GM18511 (cell line): ENCODE results near the gene TAF1.
A peak's percentile ranks its signal among the peaks of the same experiment; 100 is the strongest.
"Not testable (repeated sequence)": the region's sequence is repeated elsewhere in the genome, so short reads cannot be mapped to it uniquely, and the experiment has no call there.

ENCODE experiments used
- ATAC-seq: cut with Tn5 transposase; IDR thresholded peaks from one replicate; pipeline ENCODE4 v1.9.1; 2021; ENCODE audit warnings: mild to moderate bottlenecking, moderate library complexity; ENCODE audit not compliant: unreplicated experiment

TAF1 gene, protein sequence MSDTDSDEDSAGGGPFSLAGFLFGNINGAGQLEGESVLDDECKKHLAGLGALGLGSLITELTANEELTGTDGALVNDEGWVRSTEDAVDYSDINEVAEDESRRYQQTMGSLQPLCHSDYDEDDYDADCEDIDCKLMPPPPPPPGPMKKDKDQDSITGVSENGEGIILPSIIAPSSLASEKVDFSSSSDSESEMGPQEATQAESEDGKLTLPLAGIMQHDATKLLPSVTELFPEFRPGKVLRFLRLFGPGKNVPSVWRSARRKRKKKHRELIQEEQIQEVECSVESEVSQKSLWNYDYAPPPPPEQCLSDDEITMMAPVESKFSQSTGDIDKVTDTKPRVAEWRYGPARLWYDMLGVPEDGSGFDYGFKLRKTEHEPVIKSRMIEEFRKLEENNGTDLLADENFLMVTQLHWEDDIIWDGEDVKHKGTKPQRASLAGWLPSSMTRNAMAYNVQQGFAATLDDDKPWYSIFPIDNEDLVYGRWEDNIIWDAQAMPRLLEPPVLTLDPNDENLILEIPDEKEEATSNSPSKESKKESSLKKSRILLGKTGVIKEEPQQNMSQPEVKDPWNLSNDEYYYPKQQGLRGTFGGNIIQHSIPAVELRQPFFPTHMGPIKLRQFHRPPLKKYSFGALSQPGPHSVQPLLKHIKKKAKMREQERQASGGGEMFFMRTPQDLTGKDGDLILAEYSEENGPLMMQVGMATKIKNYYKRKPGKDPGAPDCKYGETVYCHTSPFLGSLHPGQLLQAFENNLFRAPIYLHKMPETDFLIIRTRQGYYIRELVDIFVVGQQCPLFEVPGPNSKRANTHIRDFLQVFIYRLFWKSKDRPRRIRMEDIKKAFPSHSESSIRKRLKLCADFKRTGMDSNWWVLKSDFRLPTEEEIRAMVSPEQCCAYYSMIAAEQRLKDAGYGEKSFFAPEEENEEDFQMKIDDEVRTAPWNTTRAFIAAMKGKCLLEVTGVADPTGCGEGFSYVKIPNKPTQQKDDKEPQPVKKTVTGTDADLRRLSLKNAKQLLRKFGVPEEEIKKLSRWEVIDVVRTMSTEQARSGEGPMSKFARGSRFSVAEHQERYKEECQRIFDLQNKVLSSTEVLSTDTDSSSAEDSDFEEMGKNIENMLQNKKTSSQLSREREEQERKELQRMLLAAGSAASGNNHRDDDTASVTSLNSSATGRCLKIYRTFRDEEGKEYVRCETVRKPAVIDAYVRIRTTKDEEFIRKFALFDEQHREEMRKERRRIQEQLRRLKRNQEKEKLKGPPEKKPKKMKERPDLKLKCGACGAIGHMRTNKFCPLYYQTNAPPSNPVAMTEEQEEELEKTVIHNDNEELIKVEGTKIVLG (N-terminal part only)

GRCh38 chrX:71365875-71366673, at the start of gene TAF1:
TAF1 (plus strand) TSS chrX:71366357; CDS start chrX:71366375, 18 bp downstream.
- ATAC-seq, result peak; percentile 90

- ATAC-seq, result not testable (repeated sequence)
These were observed 49.2 kb upstream of the TAF1 start for GRCh38 chrX:71316959-71317358.

DNA sequence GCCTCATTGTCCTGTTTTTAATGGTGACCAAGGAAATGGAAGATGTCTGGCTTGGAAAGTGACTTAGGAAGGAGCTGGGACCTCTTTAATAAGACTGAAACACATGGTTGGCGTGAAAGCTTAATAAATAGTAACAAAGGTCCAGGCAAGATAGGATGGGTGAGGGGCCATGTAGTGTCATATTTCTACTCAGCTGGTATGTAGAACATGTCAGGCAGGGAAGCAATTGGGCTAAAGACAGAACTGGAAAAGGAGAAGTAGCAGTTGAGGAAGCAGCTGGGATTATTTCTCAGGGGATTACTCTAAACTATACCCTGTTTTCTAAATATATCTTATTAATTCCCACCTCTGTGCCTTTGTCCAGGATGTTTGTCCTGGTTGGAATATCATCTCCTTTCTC, 46.0 kb upstream of the TAF1 start:
- no peak for ATAC-seq

DNA sequence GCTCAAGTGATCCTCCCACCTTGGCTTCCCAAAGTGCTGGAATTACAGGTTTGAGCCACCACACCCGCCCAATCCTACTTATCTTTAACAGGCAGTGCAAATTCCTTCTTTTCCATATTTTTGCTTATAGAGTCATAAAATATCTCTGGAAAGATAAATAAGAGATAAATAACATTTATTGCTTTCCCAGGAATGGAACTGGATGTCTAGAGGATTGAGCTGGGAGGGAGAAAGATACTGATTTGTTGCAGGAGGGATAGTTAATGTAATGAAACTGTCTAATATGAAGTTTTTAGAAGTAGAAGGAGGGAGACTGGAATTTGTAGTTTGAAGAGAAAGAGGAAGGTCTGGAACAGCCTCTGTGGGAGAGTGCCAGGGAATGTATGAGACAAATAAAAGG, 44.4 kb upstream of the TAF1 start:
- no peak for ATAC-seq

- ATAC-seq, result not testable (repeated sequence)
These were observed 41.7 kb upstream of the TAF1 start for GRCh38 chrX:71324452-71324851.

- no peak for ATAC-seq
These were observed 39.8 kb upstream of the TAF1 start for GRCh38 chrX:71326394-71326793.

DNA sequence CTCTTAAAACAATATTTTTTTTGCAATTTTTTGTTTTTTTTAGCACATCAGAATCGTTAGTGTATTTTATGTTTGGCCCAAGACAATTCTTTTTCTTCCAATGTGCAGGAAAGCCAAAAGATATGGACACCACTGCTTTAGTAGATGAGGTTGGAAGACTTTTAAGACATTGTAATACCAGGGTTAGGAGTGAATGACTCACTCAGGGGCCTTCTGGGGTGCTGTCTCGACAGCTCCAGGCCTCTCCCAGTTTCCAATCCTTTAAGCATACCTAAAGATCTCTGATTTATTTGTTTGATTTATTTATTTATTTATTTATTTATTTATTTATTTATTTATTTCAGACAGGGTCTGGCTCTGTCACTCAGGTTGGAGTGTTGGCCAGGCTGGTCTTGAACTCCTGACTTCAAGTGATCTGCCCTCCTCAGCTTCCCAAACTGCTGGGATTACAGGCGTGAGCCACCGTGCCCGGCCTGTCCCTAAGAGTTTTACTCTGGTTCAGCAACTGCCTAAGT, 16.9 kb upstream of the TAF1 start:
- ATAC-seq, result not testable (repeated sequence)

- not testable (repeated sequence) for ATAC-seq
These were observed 16.3 kb upstream of the TAF1 start for GRCh38 chrX:71349867-71350266.

DNA sequence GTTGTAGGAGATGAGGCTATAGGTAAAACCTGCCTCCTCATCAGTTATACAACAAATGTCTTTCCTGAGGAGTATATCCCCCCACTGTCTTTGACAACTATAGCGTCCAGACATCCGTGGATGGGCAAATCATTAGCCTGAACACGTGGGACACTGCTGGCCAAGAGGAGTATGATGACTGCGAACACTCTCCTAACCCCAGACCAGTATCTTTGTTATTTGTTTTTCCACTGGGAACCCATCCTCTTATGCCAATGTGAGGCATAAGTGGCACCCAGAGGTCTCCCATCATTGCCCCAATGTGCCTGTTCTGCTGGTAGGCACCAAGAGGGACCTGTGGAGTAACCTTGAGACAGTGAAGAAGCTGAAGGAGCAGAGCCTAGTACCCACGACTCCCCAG, 13.7 kb upstream of the TAF1 start:
- not testable (repeated sequence) for ATAC-seq

DNA sequence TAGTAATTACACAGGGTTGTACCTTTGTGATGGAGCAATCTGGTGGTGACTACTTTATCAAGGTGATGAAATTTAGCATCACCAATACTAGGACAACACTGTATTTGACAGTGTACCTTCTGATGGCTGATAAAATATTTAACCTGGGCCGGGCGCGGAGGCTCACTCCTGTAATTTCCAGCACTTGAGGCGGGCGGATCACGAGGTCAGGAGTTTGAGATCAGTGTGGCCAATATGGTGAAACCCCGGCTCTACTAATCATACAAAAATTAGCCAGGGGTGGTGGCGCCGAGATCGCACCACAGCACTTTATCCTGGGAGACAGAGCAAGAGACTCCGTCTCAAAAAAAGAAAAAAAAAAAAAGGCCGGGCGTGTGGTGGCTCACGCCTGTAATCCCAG, 1.9 kb upstream of the TAF1 start:
- ATAC-seq, result no peak

GRCh38 chrX:71365356-71365874, 742 bp upstream of the TAF1 start:
- peak; percentile 4 for ATAC-seq

DNA sequence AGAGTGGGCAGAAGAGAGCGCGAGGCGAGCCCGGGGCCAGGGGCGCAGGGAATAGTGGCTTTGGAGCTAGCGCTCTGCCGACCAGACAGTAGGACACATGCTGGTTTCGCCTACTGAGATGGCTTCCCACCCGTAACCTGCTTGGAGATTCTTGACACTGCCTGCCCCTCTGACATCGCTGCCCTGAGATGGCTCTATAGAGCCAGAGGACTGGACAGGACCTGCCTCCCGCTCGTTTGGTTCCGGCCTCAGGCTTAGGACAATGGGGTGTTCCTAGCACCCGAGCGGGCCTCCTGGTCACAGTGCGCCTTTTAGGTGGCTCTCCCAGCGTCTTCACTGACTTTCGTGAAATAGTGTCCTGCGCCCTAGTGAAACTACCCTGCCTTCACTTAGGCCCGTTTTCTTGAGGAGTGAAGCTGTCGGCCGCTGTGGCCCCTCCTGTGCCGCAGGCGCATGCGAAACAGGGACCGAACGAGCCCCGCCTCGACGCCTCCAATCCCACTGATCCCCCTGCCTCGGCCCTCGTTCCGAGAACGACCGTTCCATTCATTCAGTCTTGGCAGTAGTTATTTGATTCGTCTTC, 608 bp downstream of the TAF1 start:
- ATAC-seq, result peak; percentile 12

- no peak for ATAC-seq
These were observed 1.2 kb downstream of the TAF1 start for GRCh38 chrX:71367396-71367795.

GRCh38 chrX:71372388-71372787, 6.2 kb downstream of the TAF1 start:
- no peak for ATAC-seq

DNA sequence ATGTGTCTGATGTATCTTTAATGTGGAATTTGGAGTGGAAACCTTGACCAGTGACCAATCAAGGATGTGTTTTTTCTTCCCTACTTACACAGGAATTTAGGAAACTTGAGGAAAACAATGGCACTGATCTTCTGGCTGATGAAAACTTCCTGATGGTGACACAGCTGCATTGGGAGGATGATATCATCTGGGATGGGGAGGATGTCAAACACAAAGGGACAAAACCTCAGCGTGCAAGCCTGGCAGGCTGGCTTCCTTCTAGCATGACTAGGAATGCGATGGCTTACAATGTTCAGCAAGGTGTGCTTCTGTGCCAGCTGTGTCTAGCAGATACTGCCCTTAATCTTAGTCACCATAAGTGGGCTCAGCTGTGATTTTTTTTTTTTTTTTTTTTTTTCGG, 12.6 kb downstream of the TAF1 start:
- ATAC-seq, result no peak

GRCh38 chrX:71391725-71392124, 25.6 kb downstream of the TAF1 start:
- not testable (repeated sequence) for ATAC-seq

DNA sequence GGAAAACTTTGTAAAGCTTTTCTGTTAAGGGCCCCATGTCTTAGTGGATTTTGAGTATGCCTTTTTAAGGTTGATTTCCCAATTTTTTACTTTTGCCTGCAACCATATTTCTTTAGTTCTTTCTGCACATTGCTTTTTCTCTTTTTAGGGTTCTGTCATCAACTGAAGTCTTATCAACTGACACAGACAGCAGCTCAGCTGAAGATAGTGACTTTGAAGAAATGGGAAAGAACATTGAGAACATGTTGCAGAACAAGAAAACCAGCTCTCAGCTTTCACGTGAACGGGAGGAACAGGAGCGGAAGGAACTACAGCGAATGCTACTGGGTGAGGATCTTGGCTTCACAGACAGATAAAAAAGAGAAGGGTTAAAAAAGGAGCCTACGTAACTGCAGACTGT, 27.8 kb downstream of the TAF1 start:
- no peak for ATAC-seq

- no peak for ATAC-seq
These were observed 30.4 kb downstream of the TAF1 start for GRCh38 chrX:71396576-71396975.

DNA sequence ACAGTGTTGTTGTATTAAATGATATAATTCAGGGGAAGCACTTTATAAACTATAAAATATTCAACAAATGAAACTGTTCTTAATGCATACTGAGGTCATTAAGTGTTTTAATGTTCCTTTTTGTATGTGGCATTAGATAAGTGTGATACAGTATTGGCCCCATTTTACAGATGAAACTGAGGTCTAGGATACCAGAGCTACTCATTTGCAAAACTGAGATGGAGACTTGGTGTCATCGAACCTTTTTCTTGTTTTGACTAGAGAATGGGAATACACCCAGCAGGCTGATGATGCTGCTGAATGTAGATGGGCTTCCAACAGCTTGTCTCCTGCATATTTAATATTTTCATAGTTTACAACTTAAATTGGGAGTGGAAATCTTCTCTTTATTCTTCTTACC, 34.6 kb downstream of the TAF1 start:
- ATAC-seq, result no peak
